Erythroblast (primary cell): ENCODE measurements around the gene PDLIM5.

Source experiments
- GATA1 ChIP-seq: IDR thresholded peaks from 2 replicates; pipeline ENCODE4 v1.6.1; 2011; ENCODE audit warnings: low read depth, mild to moderate bottlenecking, control low read depth, low read length, moderate library complexity
- POLR2A ChIP-seq: IDR thresholded peaks from 2 replicates; pipeline ENCODE4 v1.6.1; 2011; ENCODE audit warnings: mild to moderate bottlenecking, low read length

DNA sequence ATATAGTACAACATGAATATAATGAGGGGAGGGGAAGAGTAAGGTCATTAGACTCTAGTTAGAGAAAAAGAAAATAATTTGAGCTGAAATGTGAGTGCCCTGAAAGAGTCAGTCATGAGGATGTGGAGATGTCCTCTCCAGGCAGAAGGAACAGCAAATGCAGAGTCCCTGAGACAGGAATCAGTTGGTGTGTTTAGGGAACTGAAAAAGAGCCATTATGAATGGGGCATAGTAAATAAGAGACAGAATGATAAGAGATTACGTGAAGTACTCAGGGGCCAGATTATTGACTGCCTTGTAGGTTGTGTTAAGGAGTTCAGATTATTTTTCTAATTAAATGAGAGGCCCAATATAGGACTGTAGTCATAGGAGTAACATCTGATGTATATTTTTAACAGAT lies 147.0 kb downstream of the PDLIM5 start:
- TF ChIP-seq POLR2A (no peak), GATA1 (no peak)
